GM12878 (cell line): ENCODE measurements around the gene LIPE. TPM values are rescaled to one million over a fixed set of nuclear protein-coding genes. Genes with fewer than 3 reads are reported as not detected.

Source experiments
- ATAC-seq: fragments of 200-7000 bp; cut with Tn5 transposase; 3 replicates; pipeline ENCODE4 v1.9.1; 2020; ENCODE audit warnings: mild to moderate bottlenecking, moderate library complexity
- BruUV-seq: library from RNA; stranded (reverse); fragments of 400-500 nt; replicated peaks from 2 replicates; lab custom pipeline; 2021; lab: Mats Ljungman, UMichigan
- CTCF ChIA-PET: fragments of 300-600 bp; sonication (Branson Sonifier 250); formaldehyde crosslinking; extraction: SDS; loops from one replicate; lab custom pipeline; 2021; ENCODE audit warnings: inconsistent platforms; lab: Yijun Ruan, JAX
- POLR2A ChIA-PET: fragments of 350-600 bp; formaldehyde crosslinking; extraction: SDS; loops from one replicate; lab custom pipeline; 2021; ENCODE audit warnings: inconsistent platforms; lab: Charles Lee
- RAD21 ChIA-PET: fragments of 300-600 bp; sonication (Branson Sonifier 250); formaldehyde crosslinking; loops from one replicate; lab custom pipeline; 2023; ENCODE audit warnings: antibody characterized with exemption; ENCODE audit not compliant: unreplicated experiment; lab: Charles Lee
- SMC1A ChIA-PET: fragments of 300-600 bp; sonication (Branson Sonifier 250); formaldehyde crosslinking; loops from one replicate; lab custom pipeline; 2023; ENCODE audit not compliant: unreplicated experiment, uncharacterized antibody; lab: Charles Lee
- DNase-seq: peaks from one replicate; pipeline ENCODE4 v3.0.0-alpha.2; 2011; ENCODE audit warnings: low read depth, low spot score
- FAIRE-seq: peaks from 3 replicates; lab custom pipeline; 2011; peaks lifted over from hg19 to GRCh38; lab: Jason Lieb, UNC
- H2AFZ ChIP-seq: 2 replicates; pipeline ENCODE4 v1.6.0; 2011; ENCODE audit warnings: low read depth, low read length, control low read depth; ENCODE audit not compliant: control insufficient read depth
- H3K27ac ChIP-seq: 2 replicates; pipeline ENCODE4 v1.5.1; 2011; ENCODE audit warnings: control low read depth; ENCODE audit not compliant: control insufficient read depth, insufficient read depth
- H3K27me3 ChIP-seq, 2 experiments: replicated peaks in 1 of 2; 2 replicates each; pipeline versions ENCODE4 v1.6.0 to v1.6.1; 2011; ENCODE audit warnings: low read length in 1 of 2; ENCODE audit not compliant: control insufficient read depth in 2 of 2, insufficient read depth in 2 of 2
- H3K36me3 ChIP-seq, 2 experiments: 2 replicates each; pipeline ENCODE4 v1.5.1; 2011; ENCODE audit warnings: low read length in 1 of 2; ENCODE audit not compliant: control insufficient read depth in 2 of 2, insufficient read depth in 2 of 2
- H3K4me1 ChIP-seq: 2 replicates; pipeline ENCODE4 v1.6.1; 2011; ENCODE audit warnings: mild to moderate bottlenecking, low read length, moderate library complexity, mixed read lengths; ENCODE audit not compliant: control insufficient read depth, insufficient read depth
- H3K4me2 ChIP-seq: 2 replicates; pipeline ENCODE4 v1.6.0; 2011; ENCODE audit warnings: control low read depth; ENCODE audit not compliant: control insufficient read depth, insufficient read depth
- H3K4me3 ChIP-seq: fragments of 200-600 bp; sonication (generic); 2 replicates; pipeline ENCODE4 v1.5.1; 2016
- H3K79me2 ChIP-seq: 2 replicates; pipeline ENCODE4 v1.6.0; 2011; ENCODE audit warnings: low read length; ENCODE audit not compliant: control insufficient read depth, insufficient read depth
- H3K9ac ChIP-seq: 2 replicates; pipeline ENCODE4 v1.8.0; 2011; ENCODE audit warnings: low read length, control low read depth, mixed read lengths; ENCODE audit not compliant: control insufficient read depth, insufficient read depth
- H3K9me3 ChIP-seq: replicated peaks from 3 replicates; pipeline ENCODE4 v1.5.1; 2011; ENCODE audit warnings: mild to moderate bottlenecking, low read length; ENCODE audit not compliant: control insufficient read depth, insufficient read depth
- H4K20me1 ChIP-seq: 2 replicates; pipeline ENCODE4 v1.6.0; 2011; ENCODE audit not compliant: control insufficient read depth, insufficient read depth
- ATF7 ChIP-seq: fragments of 450-650 bp; IDR thresholded peaks from 2 replicates; pipeline ENCODE4 v1.6.1; 2016; ENCODE audit warnings: low read depth, mild to moderate bottlenecking
- BCL11A ChIP-seq: IDR thresholded peaks from 2 replicates; pipeline ENCODE4 v1.6.1; 2011; ENCODE audit warnings: low read depth, low read length
- CBX3 ChIP-seq: fragments of 200-600 bp; sonication (generic); IDR thresholded peaks from 2 replicates; pipeline ENCODE4 v1.6.1; 2016; ENCODE audit warnings: low read depth, borderline replicate concordance
- CEBPB ChIP-seq, 2 experiments: fragments of 150-350 bp in 1 of 2; IDR thresholded peaks; 2 replicates each; pipeline ENCODE4 v1.6.1; 2012 to 2014; ENCODE audit warnings: low read depth in 2 of 2, low read length in 2 of 2, borderline replicate concordance in 1 of 2, inconsistent platforms in 1 of 2
- CHD4 ChIP-seq: fragments of 200-600 bp; sonication (generic); IDR thresholded peaks from 2 replicates; pipeline ENCODE4 v1.6.1; 2016; ENCODE audit warnings: mild to moderate bottlenecking
- CTCF ChIP-seq, 3 experiments: IDR thresholded peaks in 2 of 3; conservative IDR thresholded peaks in 1 of 3; 2 replicates each; pipeline ENCODE4 v1.5.1; 2011; ENCODE audit warnings: low read depth in 3 of 3, low read length in 3 of 3, mild to moderate bottlenecking in 3 of 3, control low read depth in 2 of 3, moderate library complexity in 2 of 3, inconsistent platforms in 1 of 3, mixed read lengths in 1 of 3; ENCODE audit not compliant: control insufficient read depth in 2 of 3, insufficient read depth in 1 of 3; ENCODE audit errors: extremely low read depth in 1 of 3
- EED ChIP-seq: sonication (generic); IDR thresholded peaks from 2 replicates; pipeline ENCODE4 v1.6.1; 2016; ENCODE audit warnings: antibody characterized with exemption, low read depth
- ELK1 ChIP-seq: IDR thresholded peaks from 2 replicates; pipeline ENCODE4 v1.6.1; 2012; ENCODE audit warnings: low read depth, low read length, improper control_type of control experiment
- KLF5 ChIP-seq: fragments of 450-650 bp; IDR thresholded peaks from 2 replicates; pipeline ENCODE4 v1.6.1; 2014; ENCODE audit warnings: mild to moderate bottlenecking; ENCODE audit not compliant: partially characterized antibody
- MYC ChIP-seq: IDR thresholded peaks from 2 replicates; pipeline ENCODE4 v1.6.1; 2011; ENCODE audit warnings: mild to moderate bottlenecking, low read length, moderate library complexity, inconsistent platforms; ENCODE audit not compliant: insufficient read depth, insufficient replicate concordance, insufficient read length, severe bottlenecking
- POLR2A ChIP-seq: IDR thresholded peaks from 2 replicates; pipeline ENCODE4 v1.6.1; 2011; ENCODE audit warnings: low read depth, mild to moderate bottlenecking, low read length
- STAT1 ChIP-seq: fragments of 450-650 bp; conservative IDR thresholded peaks from 2 replicates; pipeline ENCODE4 v1.6.1; 2014; ENCODE audit warnings: antibody characterized with exemption, mild to moderate bottlenecking
- WGBS: methylation state at CpG from one replicate; pipeline ENCODE4 v1.1.6; 2016; ENCODE audit warnings: low lambda C conversion rate; ENCODE audit not compliant: insufficient replicate concordance, insufficient coverage; ENCODE audit errors: missing lambda C conversion rate; 5-methylcytosine and 5-hydroxymethylcytosine counted together
- in situ Hi-C: fragments of 300-500 bp; cut with MboI; formaldehyde crosslinking; loops from 9 replicates; pipeline ENCODE4 v1.14.3; 2018; ENCODE audit warnings: mixed read lengths
- intact Hi-C: fragments of 100-400 bp; cut with micrococcal nuclease; formaldehyde crosslinking; loops from one replicate; pipeline ENCODE4 v1.14.2; 2022; ENCODE audit not compliant: unreplicated experiment
- polyA plus RNA-seq, 11 experiments: library from polyadenylated mRNA; depleted of rRNA in 4 of 11; unstranded in 6 of 11; stranded (reverse) in 5 of 11; fragments of >200 nt; fragmentation: Nextera tagmentation in 4 of 11; fragmentation: Illumina TruSeq in 1 of 11; extraction: Ambion mirVana in 4 of 11; extraction: Trizol in 1 of 11; gene quantifications; 1 replicate in 1 of 11; 2 replicates in 10 of 11; pipeline versions ENCODE4 v1.2.1 to v1.2.3, GENCODE V29; 2011 to 2016; ENCODE audit warnings: inconsistent platforms in 2 of 11, missing spikeins in 2 of 11, low read depth in 1 of 11
- total RNA-seq, 4 experiments: library from RNA; depleted of rRNA in 3 of 4; stranded (reverse); fragments of >200 nt in 3 of 4; fragmentation: Illumina TruSeq in 1 of 4; extraction: Trizol in 1 of 4; gene quantifications; 2 replicates each; pipeline versions ENCODE4 v1.2.1 to v1.2.3, GENCODE V29; 2013 to 2021

The LIPE gene
- total and polyA plus RNA-seq, 10 of the 15 experiments (the other 5 are each of a cell fraction or from before 2014, with no cell fraction given): 0.02 to 33.3 (median 9.5) TPM

- 92% methylated on average over 10 of the region's 10 CpGs for whole genome bisulfite sequencing
- SMC1A ChIA-PET: no interaction called here
- no peak overlapping the region for H3K27ac ChIP-seq
- no peak for ATAC-seq
- no TSS peak for BruUV-seq
- POLR2A ChIA-PET: interaction anchor here (1.3 kb wide), 1 partner anchor 16 kb away, joined by 3 read pairs; no protein-coding TSS in a partner anchor
- H3K4me2 ChIP-seq: no peak overlapping the region
- peaks cover 5% of the 10 kb centered on the region in 2 experiments; a peak in 3 of 4 replicates for H3K36me3 ChIP-seq
- FAIRE-seq: no peak
- no peaks in the 10 kb centered on the region for H4K20me1 ChIP-seq
- intact Hi-C loops: no loop called here
- in situ Hi-C loops: no loop called here
- no peak for DNase-seq
- H2AFZ ChIP-seq: no peak overlapping the region
- no peaks in the 10 kb centered on the region for H3K79me2 ChIP-seq
- H3K9ac ChIP-seq: no peak overlapping the region
- no peaks in the 10 kb centered on the region for H3K4me1 ChIP-seq
- CTCF ChIA-PET: interaction anchor here (1.0 to 1.1 kb wide), 2 partner anchors 8 to 13 kb away, joined by 3 read pairs; no protein-coding TSS in a partner anchor
- no peak overlapping the region for H3K4me3 ChIP-seq
- H3K9me3 ChIP-seq: no peaks in the 10 kb centered on the region
- TF ChIP-seq POLR2A (peak; percentile 6; the same call in 1 of the 2 replicates), CHD4 (no peak)
- TF ChIP-seq, all 136 proteins: peak for 1
- RAD21 ChIA-PET: no interaction called here
- no peaks in the 10 kb centered on the region for H3K27me3 ChIP-seq
These were observed 19.4 kb downstream of the LIPE start for GRCh38 chr19:42407816-42408175.

GRCh38 chr19:42407085-42407815 is 19.9 kb downstream of the LIPE start:
- in situ Hi-C loops: no loop called here
- FAIRE-seq: no peak
- WGBS: 96% methylated on average over 29 of the region's 30 CpGs

More at GRCh38 chr19:42407085-42407815, 19.9 kb downstream of the LIPE start:
- TF ChIP-seq CBX3 (no peak), STAT1 (no peak), ATF7 (no peak), BCL11A (no peak), EED (no peak), CTCF (IDR thresholded peaks at IDR 0.05 in 2 of 3, conservative IDR thresholded peaks at IDR 0.05 in 1 of 3; ENCODE audit: control insufficient read depth in 2 of 3, extremely low read depth in 1 of 3, insufficient read depth in 1 of 3, low read depth in 3 of 3, low read length in 3 of 3) (no peak), KLF5 (no peak), CEBPB (IDR thresholded peaks at IDR 0.05; ENCODE audit: borderline replicate concordance in 1 of 2, low read depth in 2 of 2, low read length in 2 of 2) (no peak), ELK1 (no peak), MYC (no peak)
- TF ChIP-seq, all 136 proteins: peak for 0
- H3K4me2 ChIP-seq: no peak overlapping the region
- no peaks in the 10 kb centered on the region for H3K9me3 ChIP-seq
- no peaks in the 10 kb centered on the region for H4K20me1 ChIP-seq
- RAD21 ChIA-PET: no interaction called here
- peaks cover 5% of the 10 kb centered on the region in 2 experiments; a peak in 3 of 4 replicates for H3K36me3 ChIP-seq
- H3K79me2 ChIP-seq: no peaks in the 10 kb centered on the region
- H3K4me3 ChIP-seq: no peak overlapping the region
- BruUV-seq: no TSS peak
- CTCF ChIA-PET: interaction anchor here (1.6 kb wide), 1 partner anchor 13 kb away, joined by 4 read pairs; no protein-coding TSS in a partner anchor
- ATAC-seq: no peak
- no peak overlapping the region for H3K9ac ChIP-seq
- SMC1A ChIA-PET: no interaction called here
- no peaks in the 10 kb centered on the region for H3K27me3 ChIP-seq
- POLR2A ChIA-PET: interaction anchor here (1.3 kb wide), 1 partner anchor 16 kb away, joined by 3 read pairs; no protein-coding TSS in a partner anchor
- DNase-seq: no peak
- H2AFZ ChIP-seq: no peak overlapping the region
- no peak overlapping the region for H3K27ac ChIP-seq
- H3K4me1 ChIP-seq: no peaks in the 10 kb centered on the region
- intact Hi-C loops: no loop called here
